ACC112 (cell line): Measurements from ENCODE around the gene DEFB129.
A peak's percentile ranks its signal among the peaks of the same experiment; 100 is the strongest.
"Not testable (repeated sequence)": the region's sequence is repeated elsewhere in the genome, so short reads cannot be mapped to it uniquely, and the experiment has no call there.

ENCODE experiments used
- H2AFZ ChIP-seq: fragments of 200-600 bp; sonication (generic); one replicate; pipeline ENCODE4 v1.6.0; 2017; ENCODE audit warnings: antibody characterized with exemption, low read length; ENCODE audit not compliant: unreplicated experiment
- H3K27ac ChIP-seq: fragments of 200-600 bp; sonication (generic); 2 replicates; pipeline ENCODE4 v1.5.1; 2014; ENCODE audit warnings: low read depth, mild to moderate bottlenecking, antibody characterized with exemption, low read length, moderate library complexity
- H3K27me3 ChIP-seq: fragments of 200-600 bp; sonication (generic); 2 replicates; pipeline ENCODE4 v1.6.1; 2014; ENCODE audit warnings: mild to moderate bottlenecking, antibody characterized with exemption, low read length, moderate library complexity, mixed read lengths; ENCODE audit not compliant: insufficient read depth
- H3K36me3 ChIP-seq: fragments of 200-600 bp; sonication (generic); 2 replicates; pipeline ENCODE4 v1.6.1; 2016; ENCODE audit warnings: mild to moderate bottlenecking, antibody characterized with exemption, low read length, moderate library complexity, mixed read lengths; ENCODE audit not compliant: insufficient read depth
- H3K4me1 ChIP-seq: fragments of 200-600 bp; sonication (generic); one replicate; pipeline ENCODE4 v1.6.1; 2016; ENCODE audit warnings: low read length, mixed read lengths; ENCODE audit not compliant: insufficient read depth, unreplicated experiment, control insufficient read depth
- H3K4me3 ChIP-seq: fragments of 200-600 bp; sonication (generic); 2 replicates; pipeline ENCODE4 v1.5.1; 2014; ENCODE audit warnings: mild to moderate bottlenecking, low read depth, low read length
- H3K79me2 ChIP-seq: fragments of 200-600 bp; sonication (generic); one replicate; pipeline ENCODE4 v1.6.0; 2016; ENCODE audit warnings: low read length; ENCODE audit not compliant: control insufficient read depth, unreplicated experiment, insufficient read depth

DEFB129 gene

DNA sequence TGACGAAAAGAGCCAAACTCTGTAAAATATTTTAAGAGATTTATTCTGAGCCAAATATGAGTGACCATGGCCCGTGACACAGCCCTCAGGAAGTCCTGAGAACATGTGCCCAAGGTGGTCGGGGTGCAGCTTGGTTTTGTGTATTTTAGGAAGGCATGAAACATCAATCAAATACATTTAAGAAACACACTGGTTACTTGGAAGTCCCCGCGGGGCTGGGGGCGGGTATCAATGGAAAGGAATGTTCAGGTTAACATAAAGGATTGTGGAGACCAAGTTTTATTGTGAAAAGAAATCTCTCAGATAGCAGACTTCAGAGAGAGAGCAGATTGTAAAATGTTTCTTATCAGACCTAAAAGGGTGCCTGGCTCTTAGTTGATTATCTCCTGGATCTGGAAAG is 26.4 kb downstream of the DEFB129 start:
- H3K79me2 ChIP-seq, H3K4me3 ChIP-seq, H2AFZ ChIP-seq, H3K27ac ChIP-seq, H3K4me1 ChIP-seq, H3K36me3 ChIP-seq: not testable (repeated sequence)
- H3K27me3 ChIP-seq = peaks cover 56% of the 10 kb centered on the region

DNA sequence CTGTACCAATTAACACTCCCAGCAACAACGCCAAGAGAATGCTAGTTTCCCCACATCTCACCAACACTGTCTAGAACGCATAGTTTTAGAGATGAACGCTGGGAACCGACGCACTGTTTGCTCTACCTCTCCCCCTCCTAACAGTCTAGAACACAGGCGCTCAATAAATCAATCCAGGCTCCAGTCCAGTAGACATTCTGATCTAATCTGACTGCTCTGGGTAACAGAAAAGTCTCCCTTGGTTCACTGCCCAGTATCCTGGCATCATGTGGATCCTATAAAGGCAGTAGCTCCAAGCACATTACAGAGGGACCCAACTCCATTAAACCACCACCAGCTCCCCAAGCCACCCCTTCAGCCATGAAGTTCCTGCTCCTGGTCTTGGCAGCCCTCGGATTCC is 30.4 kb downstream of the DEFB129 start, which contains the start of gene DEFB132:
Gene DEFB132 (plus strand): TSS at position 306 of the 400 bp plus-strand sequence. CDS start 55 bp downstream, at position 361.
- no peaks in the 10 kb centered on the region for H3K4me1 ChIP-seq
- H3K36me3 ChIP-seq = no peaks in the 10 kb centered on the region
- H3K27ac ChIP-seq = no peak within 1 kb of the TSS
- H2AFZ ChIP-seq = no peak within 1 kb of the TSS
- peaks cover 51% of the 10 kb centered on the region for H3K27me3 ChIP-seq
- H3K4me3 ChIP-seq = no peak within 1 kb of the TSS
- H3K79me2 ChIP-seq = no peaks in the 10 kb centered on the region

DNA sequence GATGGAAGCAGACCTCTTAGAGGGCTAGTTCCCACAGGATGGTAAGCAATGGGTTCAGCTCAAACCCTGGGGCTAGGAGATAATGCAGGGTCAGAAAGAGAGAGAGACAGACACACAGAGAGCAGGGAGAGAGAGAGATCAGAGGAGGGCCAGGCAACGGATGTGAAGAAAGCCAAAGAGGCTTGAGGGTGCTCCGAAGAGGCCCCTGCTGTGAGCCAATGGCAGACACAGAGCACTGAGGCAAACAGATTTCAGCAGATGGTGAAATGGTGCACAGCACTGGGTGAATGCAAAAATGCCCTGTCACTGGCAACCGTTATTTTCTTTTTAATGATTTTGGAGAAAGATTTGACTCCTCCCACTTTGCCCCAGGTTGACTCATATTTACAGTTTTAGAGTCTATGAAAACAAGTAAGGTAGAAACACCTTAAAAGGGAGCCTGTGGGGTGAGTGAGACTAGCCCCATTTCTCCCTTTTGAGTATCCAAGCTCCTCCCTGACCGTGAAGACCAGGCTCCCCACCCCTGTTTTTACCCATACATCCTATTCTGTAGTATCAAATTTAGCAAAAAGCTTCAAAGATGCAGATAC is 31.3 kb downstream of the DEFB129 start:
- H3K36me3 ChIP-seq = no peaks in the 10 kb centered on the region
- no peak overlapping the region for H3K4me3 ChIP-seq
- H3K79me2 ChIP-seq = no peaks in the 10 kb centered on the region
- H3K27me3 ChIP-seq = peaks cover 43% of the 10 kb centered on the region
- H2AFZ ChIP-seq = no peak overlapping the region
- H3K27ac ChIP-seq = no peak overlapping the region
- H3K4me1 ChIP-seq = no peaks in the 10 kb centered on the region

DNA sequence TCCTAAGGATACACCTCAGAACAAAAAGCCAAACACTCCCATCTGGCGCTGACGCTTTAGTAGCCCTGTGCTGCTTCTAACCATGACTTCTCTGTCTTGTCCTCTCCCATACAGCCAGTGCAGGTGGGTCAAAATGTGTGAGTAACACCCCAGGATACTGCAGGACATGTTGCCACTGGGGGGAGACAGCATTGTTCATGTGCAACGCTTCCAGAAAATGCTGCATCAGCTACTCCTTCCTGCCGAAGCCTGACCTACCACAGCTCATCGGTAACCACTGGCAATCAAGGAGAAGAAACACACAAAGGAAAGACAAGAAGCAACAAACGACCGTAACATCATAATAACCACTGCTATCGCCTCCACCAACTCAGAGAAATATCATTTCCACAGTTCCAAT is 31.9 kb downstream of the DEFB129 start:
- Histone ChIP-seq H3K4me1 (no peaks in the 10 kb centered on the region), H3K27me3 (peaks cover 43% of the 10 kb centered on the region), H3K79me2 (no peaks in the 10 kb centered on the region), H2AFZ (no peak overlapping the region), H3K36me3 (no peaks in the 10 kb centered on the region), H3K27ac (no peak overlapping the region), H3K4me3 (no peak overlapping the region)

- Histone ChIP-seq H2AFZ (no peak overlapping the region), H3K27me3 (peaks cover 35% of the 10 kb centered on the region), H3K27ac (no peak overlapping the region), H3K79me2 (no peaks in the 10 kb centered on the region), H3K36me3 (no peaks in the 10 kb centered on the region), H3K4me1 (no peaks in the 10 kb centered on the region), H3K4me3 (no peak overlapping the region)
Observed at GRCh38 chr20:259981-260380, 32.9 kb downstream of the DEFB129 start.

DNA sequence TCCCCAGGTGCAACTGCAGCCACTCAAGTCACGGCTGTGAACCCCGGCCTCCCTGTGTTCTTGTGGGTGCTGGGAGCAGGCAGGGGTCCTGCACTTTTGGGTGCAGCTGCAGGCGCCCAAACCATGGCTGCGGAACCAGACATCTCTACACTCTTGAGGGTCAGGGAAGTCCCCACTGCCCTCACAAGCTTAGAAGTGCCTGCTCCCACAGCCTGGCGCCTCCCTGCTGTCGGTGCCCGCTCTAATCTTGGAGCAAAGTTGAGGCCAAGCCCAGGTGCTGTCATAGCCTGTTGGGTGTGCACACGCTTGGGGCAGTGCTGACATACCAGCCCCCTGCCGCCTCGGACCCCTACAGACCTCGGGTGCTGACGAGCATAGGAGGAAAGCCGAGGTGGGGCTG is 36.6 kb downstream of the DEFB129 start:
- Histone ChIP-seq H3K79me2 (no peaks in the 10 kb centered on the region), H2AFZ (no peak overlapping the region), H3K4me1 (peaks cover 3% of the 10 kb centered on the region), H3K27me3 (peaks cover 6% of the 10 kb centered on the region), H3K4me3 (no peak overlapping the region), H3K27ac (no peak overlapping the region), H3K36me3 (no peaks in the 10 kb centered on the region)

DNA sequence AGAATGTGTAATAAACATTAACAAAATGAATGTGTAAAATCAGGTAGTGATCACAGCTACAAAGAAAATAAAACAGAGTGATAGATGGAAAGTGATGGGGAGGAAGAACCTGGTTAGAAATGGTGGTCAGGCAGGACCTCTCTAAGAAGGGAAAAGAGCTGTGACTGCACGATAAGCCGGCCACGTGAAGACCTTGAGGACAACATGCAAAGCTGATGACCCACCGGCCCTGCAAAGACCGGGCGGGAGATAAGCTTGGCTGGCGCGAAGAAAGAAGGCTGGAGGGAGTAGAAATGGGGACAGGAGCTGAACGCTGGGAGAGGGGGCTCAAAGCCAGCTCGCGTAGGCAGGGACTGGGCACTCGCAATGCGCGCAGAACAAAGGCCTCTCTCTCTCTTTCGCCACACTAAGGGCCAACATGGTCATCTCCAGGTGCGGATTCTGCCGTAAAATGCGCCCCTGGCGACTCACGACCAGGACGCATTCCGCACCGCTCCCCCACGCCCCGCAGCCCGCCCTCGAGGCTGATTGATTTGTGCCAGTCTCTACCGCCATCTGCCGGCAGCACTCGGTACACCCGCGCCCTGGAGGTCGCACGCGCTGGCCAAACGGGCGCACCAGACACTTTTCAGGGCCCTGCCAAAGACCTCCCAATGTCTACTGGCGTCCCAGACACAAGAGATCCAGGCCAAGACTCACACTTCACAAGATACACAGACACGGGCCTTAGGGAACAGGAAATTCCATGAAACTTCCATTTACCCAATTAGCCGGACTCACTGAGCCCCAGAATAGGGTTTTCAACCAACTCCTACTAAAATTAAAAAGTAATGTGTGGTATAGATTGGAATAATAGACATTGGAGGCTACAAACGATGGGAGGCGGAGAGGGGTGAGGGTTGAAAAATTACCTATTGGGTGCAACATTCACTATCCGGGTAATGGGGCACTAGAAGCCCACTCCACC is 39.8 kb downstream of the DEFB129 start:
- Histone ChIP-seq H3K27me3 (no peaks in the 10 kb centered on the region), H3K79me2 (no peaks in the 10 kb centered on the region), H3K36me3 (no peaks in the 10 kb centered on the region), H3K4me3 (peak overlapping the region; percentile 70), H3K27ac (no peak overlapping the region), H3K4me1 (peaks cover 3% of the 10 kb centered on the region), H2AFZ (peak overlapping the region; percentile 95)

- H3K27ac ChIP-seq = no peak overlapping the region
- H3K4me1 ChIP-seq = peaks cover 3% of the 10 kb centered on the region
- no peak overlapping the region for H2AFZ ChIP-seq
- H3K27me3 ChIP-seq = no peaks in the 10 kb centered on the region
- H3K36me3 ChIP-seq = no peaks in the 10 kb centered on the region
- no peak overlapping the region for H3K4me3 ChIP-seq
- no peaks in the 10 kb centered on the region for H3K79me2 ChIP-seq
Observed at GRCh38 chr20:270517-270916, 43.5 kb downstream of the DEFB129 start.

DNA sequence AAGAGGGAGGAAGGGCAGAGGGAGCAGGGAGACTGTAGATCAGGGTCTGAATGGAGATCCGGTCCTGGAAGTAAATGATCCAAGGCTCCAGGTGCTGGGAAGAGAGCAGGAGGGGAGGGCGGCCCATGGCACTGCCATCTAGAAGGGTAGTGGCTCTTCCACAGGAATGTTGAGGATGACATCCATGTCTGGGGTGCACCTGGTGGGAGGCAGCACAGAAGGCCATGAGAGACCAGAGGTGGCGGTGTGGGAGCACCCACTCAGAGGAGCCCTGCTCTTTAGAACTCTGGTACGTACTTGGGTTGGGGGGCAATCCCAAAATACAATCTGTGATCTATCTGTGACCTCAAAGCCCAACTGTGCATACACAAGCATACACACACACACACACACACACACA is 44.0 kb downstream of the DEFB129 start:
- no peak overlapping the region for H3K4me3 ChIP-seq
- H3K36me3 ChIP-seq = no peaks in the 10 kb centered on the region

GRCh38 chr20:271528-271927 is 44.5 kb downstream of the DEFB129 start:
- Histone ChIP-seq H3K4me1 (peaks cover under 1% of the 10 kb centered on the region), H3K36me3 (no peaks in the 10 kb centered on the region), H3K27ac (no peak overlapping the region), H3K27me3 (no peaks in the 10 kb centered on the region), H3K4me3 (no peak overlapping the region), H3K79me2 (no peaks in the 10 kb centered on the region), H2AFZ (no peak overlapping the region)

More for the DNA sequence above, 44.0 kb downstream of the DEFB129 start:
- Histone ChIP-seq H3K4me1 (peaks cover 3% of the 10 kb centered on the region), H2AFZ (no peak overlapping the region), H3K79me2 (no peaks in the 10 kb centered on the region), H3K27me3 (no peaks in the 10 kb centered on the region), H3K27ac (no peak overlapping the region)

DNA sequence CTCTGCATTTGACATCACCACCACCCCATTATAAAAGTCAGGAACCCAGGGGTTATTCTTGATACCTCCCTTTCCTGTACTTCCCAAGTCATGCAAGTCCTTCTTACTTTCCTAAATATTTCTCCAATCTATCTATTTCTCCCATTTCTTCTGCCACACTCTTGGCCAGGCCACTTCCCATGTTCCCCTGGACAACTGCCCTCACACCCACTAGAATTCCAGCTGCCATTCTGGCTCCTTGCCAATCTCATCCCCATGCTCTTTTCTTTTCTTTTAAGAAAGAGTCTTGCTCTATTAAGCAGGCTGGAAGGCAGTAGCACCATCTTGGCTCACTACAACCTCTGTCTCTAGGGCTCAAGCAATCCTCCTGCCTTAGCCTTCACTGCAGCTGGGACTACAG is 45.7 kb downstream of the DEFB129 start:
- no peak overlapping the region for H2AFZ ChIP-seq
- no peaks in the 10 kb centered on the region; the same call in 1 of the 2 replicates for H3K36me3 ChIP-seq
- no peaks in the 10 kb centered on the region for H3K79me2 ChIP-seq
- no peaks in the 10 kb centered on the region for H3K27me3 ChIP-seq
- H3K4me3 ChIP-seq = no peak overlapping the region
- no peaks in the 10 kb centered on the region for H3K4me1 ChIP-seq
- no peak overlapping the region for H3K27ac ChIP-seq
